Skeletal muscle satellite cell (primary cell): ENCODE data around the gene ZC3H12C.

Source experiments
- H3K27me3 ChIP-seq: 2 replicates; pipeline ENCODE4 v1.7.0; 2013; ENCODE audit warnings: low read length; ENCODE audit not compliant: control insufficient read depth, insufficient read depth
- H3K36me3 ChIP-seq: 2 replicates; pipeline ENCODE4 v1.7.0; 2013; ENCODE audit warnings: mild to moderate bottlenecking, control low read depth, low read length; ENCODE audit not compliant: insufficient read depth
- H3K4me1 ChIP-seq: 2 replicates; pipeline ENCODE4 v1.7.0; 2013; ENCODE audit warnings: low read length; ENCODE audit not compliant: control insufficient read depth, insufficient read depth
- H3K4me2 ChIP-seq: 2 replicates; pipeline ENCODE4 v1.7.0; 2013; ENCODE audit warnings: mild to moderate bottlenecking, low read length
- H3K4me3 ChIP-seq: 2 replicates; pipeline ENCODE4 v1.7.0; 2013; ENCODE audit warnings: low read length
- H3K9ac ChIP-seq: 2 replicates; pipeline ENCODE4 v1.7.0; 2013; ENCODE audit warnings: mild to moderate bottlenecking, low read depth, low read length, moderate library complexity
- H3K9me3 ChIP-seq: replicated peaks from 2 replicates; pipeline ENCODE4 v1.7.0; 2013; ENCODE audit warnings: mild to moderate bottlenecking, control low read depth, low read length

ZC3H12C gene

GRCh38 chr11:110090466-110091026 lies 2.6 kb upstream of the ZC3H12C start:
- Histone ChIP-seq H3K9me3 (no peaks in the 10 kb centered on the region), H3K9ac (no peak overlapping the region), H3K27me3 (no peaks in the 10 kb centered on the region), H3K36me3 (no peaks in the 10 kb centered on the region), H3K4me3 (no peak overlapping the region), H3K4me2 (no peak overlapping the region), H3K4me1 (peaks cover 37% of the 10 kb centered on the region)

- Histone ChIP-seq H3K4me1 (peaks cover 40% of the 10 kb centered on the region), H3K4me3 (peak overlapping the region; percentile 81), H3K9me3 (no peaks in the 10 kb centered on the region), H3K36me3 (peaks cover 10% of the 10 kb centered on the region), H3K4me2 (peak overlapping the region; percentile 78), H3K9ac (peak overlapping the region; percentile 98), H3K27me3 (no peaks in the 10 kb centered on the region)
These were observed 1.1 kb upstream of the ZC3H12C start for GRCh38 chr11:110092111-110092514.

- peaks cover 15% of the 10 kb centered on the region for H3K36me3 ChIP-seq
- H3K4me2 ChIP-seq: peak overlapping the region; percentile 78
- H3K4me1 ChIP-seq: peaks cover 41% of the 10 kb centered on the region
- H3K4me3 ChIP-seq: peak overlapping the region; percentile 81
- H3K9ac ChIP-seq: peak overlapping the region; percentile 98
- no peaks in the 10 kb centered on the region for H3K9me3 ChIP-seq
- no peaks in the 10 kb centered on the region for H3K27me3 ChIP-seq
These were observed 460 bp downstream of the ZC3H12C start for GRCh38 chr11:110093407-110094297.

- H3K4me1 ChIP-seq: peaks cover 44% of the 10 kb centered on the region
- H3K4me2 ChIP-seq: peak overlapping the region; percentile 78
- H3K9me3 ChIP-seq: no peaks in the 10 kb centered on the region
- peak overlapping the region; percentile 81 for H3K4me3 ChIP-seq
- peak overlapping the region; percentile 98 for H3K9ac ChIP-seq
- H3K36me3 ChIP-seq: peaks cover 16% of the 10 kb centered on the region
- no peaks in the 10 kb centered on the region for H3K27me3 ChIP-seq
These were observed 1.4 kb downstream of the ZC3H12C start for GRCh38 chr11:110094298-110095285.

GRCh38 chr11:110095554-110095953 lies 2.4 kb downstream of the ZC3H12C start:
- Histone ChIP-seq H3K4me3 (peak overlapping the region; percentile 81), H3K4me2 (peak overlapping the region; percentile 78), H3K27me3 (no peaks in the 10 kb centered on the region), H3K9me3 (no peaks in the 10 kb centered on the region), H3K4me1 (peaks cover 44% of the 10 kb centered on the region), H3K36me3 (peaks cover 20% of the 10 kb centered on the region), H3K9ac (peak overlapping the region; percentile 98)

GRCh38 chr11:110096496-110096895 lies 3.3 kb downstream of the ZC3H12C start:
- H3K9ac ChIP-seq: no peak overlapping the region
- H3K27me3 ChIP-seq: no peaks in the 10 kb centered on the region
- peak overlapping the region; percentile 28 for H3K4me3 ChIP-seq
- H3K9me3 ChIP-seq: no peaks in the 10 kb centered on the region
- peaks cover 44% of the 10 kb centered on the region for H3K4me1 ChIP-seq
- H3K4me2 ChIP-seq: peak overlapping the region; percentile 78
- H3K36me3 ChIP-seq: peaks cover 27% of the 10 kb centered on the region

GRCh38 chr11:110097459-110098012 lies 4.3 kb downstream of the ZC3H12C start:
- H3K4me1 ChIP-seq: peaks cover 40% of the 10 kb centered on the region
- H3K4me2 ChIP-seq: peak overlapping the region; percentile 26
- peaks cover 33% of the 10 kb centered on the region for H3K36me3 ChIP-seq
- no peak overlapping the region for H3K4me3 ChIP-seq
- H3K27me3 ChIP-seq: no peaks in the 10 kb centered on the region
- H3K9ac ChIP-seq: no peak overlapping the region
- no peaks in the 10 kb centered on the region for H3K9me3 ChIP-seq

- Histone ChIP-seq H3K36me3 (peaks cover 33% of the 10 kb centered on the region), H3K4me3 (no peak overlapping the region), H3K27me3 (no peaks in the 10 kb centered on the region), H3K4me2 (peak overlapping the region; percentile 17), H3K4me1 (peaks cover 45% of the 10 kb centered on the region), H3K9me3 (no peaks in the 10 kb centered on the region), H3K9ac (no peak overlapping the region)
These were observed 5.5 kb downstream of the ZC3H12C start for GRCh38 chr11:110098645-110099044.

- H3K4me2 ChIP-seq: no peak overlapping the region
- no peaks in the 10 kb centered on the region for H3K27me3 ChIP-seq
- peaks cover 45% of the 10 kb centered on the region for H3K4me1 ChIP-seq
- H3K36me3 ChIP-seq: peaks cover 33% of the 10 kb centered on the region
- H3K9me3 ChIP-seq: no peaks in the 10 kb centered on the region
- no peak overlapping the region for H3K4me3 ChIP-seq
- no peak overlapping the region for H3K9ac ChIP-seq
These were observed 7.5 kb downstream of the ZC3H12C start for GRCh38 chr11:110100476-110101240.

- peaks cover 15% of the 10 kb centered on the region for H3K4me1 ChIP-seq
- no peaks in the 10 kb centered on the region for H3K27me3 ChIP-seq
- no peak overlapping the region for H3K4me2 ChIP-seq
- H3K9me3 ChIP-seq: no peaks in the 10 kb centered on the region
- no peak overlapping the region for H3K9ac ChIP-seq
- H3K4me3 ChIP-seq: no peak overlapping the region
- peaks cover 7% of the 10 kb centered on the region for H3K36me3 ChIP-seq
These were observed 13.6 kb downstream of the ZC3H12C start for GRCh38 chr11:110106713-110107274.
